Body of pancreas (tissue), 4 donors: ENCODE measurements around the gene GFRA1.

ENCODE experiments used
- CTCF ChIP-seq, 7 experiments: fragments of 450-650 bp in 4 of 7; fragments of 200-600 bp in 3 of 7; sonication (generic) in 3 of 7; IDR thresholded peaks; one replicate each; pipeline ENCODE4 v1.5.1; 2016 to 2019; ENCODE audit warnings: antibody characterized with exemption in 7 of 7
- POLR2A ChIP-seq, 3 donors: fragments of 450-650 bp; IDR thresholded peaks; one replicate each; pipeline ENCODE4 v1.6.1; 2016; ENCODE audit warnings: antibody characterized with exemption in 3 of 3, mild to moderate bottlenecking in 2 of 3

DNA sequence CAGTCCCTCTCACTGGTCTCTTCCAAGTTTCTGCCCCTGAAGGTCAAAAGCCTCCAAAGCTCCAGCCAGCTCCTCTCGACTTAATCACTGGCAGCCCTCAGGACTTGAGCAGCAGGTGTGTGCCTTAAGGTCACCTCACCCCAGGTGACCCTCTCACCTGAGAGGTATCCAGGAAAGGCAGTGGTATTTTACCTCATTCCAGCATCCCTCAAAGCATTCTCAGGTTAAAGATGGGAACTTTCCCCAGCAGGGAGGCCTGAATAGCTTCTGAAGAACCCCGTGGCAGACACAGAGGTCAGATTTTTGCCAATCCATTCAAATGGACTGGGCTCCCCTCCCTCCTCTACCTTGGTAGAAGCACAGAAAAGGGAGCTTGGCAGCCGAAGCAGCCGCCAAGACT lies 148.2 kb downstream of the GFRA1 start:
- TF ChIP-seq CTCF (IDR thresholded peaks at IDR 0.05) (no peak), POLR2A (IDR thresholded peaks at IDR 0.05) (no peak)
